Activated T-cell treated with anti-CD3 and anti-CD28 coated beads for 48 hours (primary cell): ENCODE results near the gene SH3RF3.

Experiments
- DNase-seq: peaks from one replicate; pipeline ENCODE4 v3.0.0-alpha.2; 2020; ENCODE audit warnings: low read depth

The SH3RF3 gene

GRCh38 chr2:109353806-109354745 lies 225.1 kb downstream of the SH3RF3 start:
- no peak for DNase-seq

DNA sequence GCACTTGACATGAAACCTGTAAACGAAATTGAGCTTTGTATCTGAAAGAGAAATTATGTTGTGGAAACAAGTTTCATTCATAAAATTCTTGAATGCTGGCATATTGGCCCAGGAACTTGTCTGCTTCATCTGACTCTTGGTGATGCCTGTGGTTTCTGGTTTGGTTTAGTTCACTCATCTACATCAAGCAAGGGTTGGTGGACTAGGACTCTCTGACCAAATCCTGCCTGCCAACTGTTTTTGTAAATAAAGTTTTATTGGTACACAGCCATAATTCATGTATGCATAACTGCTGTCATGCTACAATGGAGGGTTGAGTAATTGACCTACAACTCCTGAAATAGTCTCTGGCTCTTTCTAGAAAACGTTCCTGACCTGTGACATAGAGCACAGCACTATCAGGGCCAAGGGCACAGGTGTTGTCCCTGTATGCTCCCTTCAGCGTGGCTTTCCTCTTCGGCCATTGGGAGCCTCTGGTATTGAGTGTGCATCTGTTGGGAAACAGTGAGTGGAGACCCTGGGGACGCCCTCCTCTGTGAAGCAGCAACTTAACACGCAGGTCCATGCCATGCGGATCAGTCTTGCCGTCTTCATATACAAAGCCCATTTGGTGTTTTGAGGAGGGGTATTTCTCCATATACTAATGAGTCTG lies 226.3 kb downstream of the SH3RF3 start:
- no peak for DNase-seq

- DNase-seq, result no peak
These were observed 227.5 kb downstream of the SH3RF3 start for GRCh38 chr2:109356324-109357035.

- no peak for DNase-seq
These were observed 235.2 kb downstream of the SH3RF3 start for GRCh38 chr2:109364217-109364616.

DNA sequence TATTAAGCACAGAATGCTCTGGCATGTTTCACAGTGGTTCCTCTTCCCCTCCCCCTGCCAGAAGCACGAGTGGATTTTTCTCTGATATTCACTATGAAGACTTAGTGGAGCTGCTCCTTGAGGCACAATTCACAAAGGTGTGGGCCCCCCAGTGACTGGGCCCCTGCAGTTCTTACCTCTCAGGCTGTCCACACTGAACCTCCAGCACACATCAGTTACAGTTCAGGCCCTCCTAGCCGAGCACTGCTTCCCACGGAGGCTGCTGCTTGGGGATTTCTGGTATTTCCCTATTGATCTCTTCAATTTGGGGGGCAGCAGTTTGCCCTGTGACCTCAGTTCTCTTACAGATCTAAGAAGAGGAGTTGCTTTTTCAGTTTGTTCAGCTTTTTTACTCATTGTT lies 236.1 kb downstream of the SH3RF3 start:
- no peak for DNase-seq

DNA sequence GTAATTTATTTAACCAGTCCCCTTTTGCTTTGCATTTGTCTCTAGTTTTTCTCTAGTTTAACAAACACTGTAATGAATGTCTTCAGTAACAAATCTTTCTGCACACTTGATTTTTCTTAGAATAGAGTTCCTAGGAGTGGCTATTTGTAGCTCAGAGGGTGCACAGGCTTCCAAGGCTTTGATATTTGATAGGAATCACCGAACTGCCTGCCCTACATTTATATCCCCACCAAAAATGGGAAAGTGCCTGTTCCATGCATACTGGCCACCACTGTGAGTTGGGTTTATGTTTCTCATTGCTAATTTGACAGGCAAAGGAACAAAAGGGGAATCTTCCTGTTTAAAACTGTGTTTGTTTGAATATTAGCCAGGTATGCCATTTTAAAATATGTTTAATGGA lies 238.7 kb downstream of the SH3RF3 start:
- no peak for DNase-seq

- DNase-seq, result no peak
These were observed 239.8 kb downstream of the SH3RF3 start for GRCh38 chr2:109368798-109369197.

DNA sequence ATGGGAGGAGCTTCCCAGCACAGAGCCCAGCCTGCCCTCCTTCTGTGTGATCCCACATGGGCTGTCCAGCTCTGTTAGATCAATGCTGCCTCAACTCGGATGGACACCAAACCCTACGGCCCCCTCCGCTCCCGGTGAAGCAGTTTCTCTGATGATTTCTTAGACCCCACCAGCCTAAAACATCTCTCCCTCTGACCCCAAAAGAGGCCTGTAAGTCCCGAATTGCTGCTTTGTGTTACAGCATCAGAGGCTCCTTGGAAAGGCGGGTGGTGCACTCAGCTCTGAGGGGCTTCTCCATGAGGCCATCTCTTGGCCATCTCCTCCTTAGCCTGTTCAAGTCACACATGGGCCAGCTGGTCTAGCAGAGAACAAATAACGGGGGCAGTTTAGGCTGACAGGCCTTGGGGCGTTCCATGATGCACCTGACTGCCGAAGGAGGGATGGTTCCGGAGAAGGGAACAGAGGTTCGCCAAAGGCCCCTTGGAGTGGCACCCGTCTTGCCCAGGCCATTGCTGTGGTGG lies 240.7 kb downstream of the SH3RF3 start:
- DNase-seq, result no peak

- DNase-seq, result no peak
These were observed 241.5 kb downstream of the SH3RF3 start for GRCh38 chr2:109370399-109371035.

GRCh38 chr2:109371481-109372170 lies 242.6 kb downstream of the SH3RF3 start:
- no peak for DNase-seq

DNA sequence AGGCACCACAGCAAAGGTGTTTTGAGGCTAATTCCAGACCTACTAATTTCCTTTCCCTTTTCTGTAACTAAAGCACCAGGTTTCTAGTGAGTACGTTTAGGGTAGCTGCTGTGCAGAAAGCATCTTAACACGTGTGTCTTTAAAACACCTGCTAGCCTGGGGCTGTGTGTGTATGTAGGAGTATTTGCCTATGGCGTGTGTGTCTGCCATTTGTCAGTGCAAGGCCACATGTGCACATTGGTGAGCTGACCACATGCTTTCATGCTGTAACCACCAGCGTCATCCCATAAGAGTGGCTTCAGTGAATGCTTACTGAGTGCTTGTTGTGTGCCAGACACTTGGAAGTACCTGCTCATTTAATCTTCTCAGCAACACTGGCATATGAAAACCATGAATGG lies 243.2 kb downstream of the SH3RF3 start:
- DNase-seq, result no peak

DNA sequence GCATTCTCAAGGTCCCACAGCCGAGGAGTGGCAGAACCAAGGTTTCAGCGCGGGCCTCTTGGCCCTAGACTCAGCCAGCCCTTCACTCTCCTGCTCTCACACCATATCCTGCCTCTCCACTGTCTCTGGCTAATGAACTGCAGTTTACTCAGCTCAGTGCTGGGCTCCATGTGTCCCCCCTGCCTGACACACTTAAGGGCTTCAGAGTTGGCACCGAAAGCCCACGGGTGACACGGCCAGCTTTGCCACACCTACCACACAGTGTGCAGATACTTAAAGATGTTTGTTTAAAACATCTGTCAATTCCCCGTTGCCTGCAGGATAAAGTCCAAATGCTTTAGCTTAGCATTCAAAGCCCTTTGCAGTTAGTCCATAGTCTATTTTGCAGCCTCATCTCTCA lies 243.6 kb downstream of the SH3RF3 start:
- DNase-seq, result no peak

- no peak for DNase-seq
These were observed 245.0 kb downstream of the SH3RF3 start for GRCh38 chr2:109373791-109374547.

DNA sequence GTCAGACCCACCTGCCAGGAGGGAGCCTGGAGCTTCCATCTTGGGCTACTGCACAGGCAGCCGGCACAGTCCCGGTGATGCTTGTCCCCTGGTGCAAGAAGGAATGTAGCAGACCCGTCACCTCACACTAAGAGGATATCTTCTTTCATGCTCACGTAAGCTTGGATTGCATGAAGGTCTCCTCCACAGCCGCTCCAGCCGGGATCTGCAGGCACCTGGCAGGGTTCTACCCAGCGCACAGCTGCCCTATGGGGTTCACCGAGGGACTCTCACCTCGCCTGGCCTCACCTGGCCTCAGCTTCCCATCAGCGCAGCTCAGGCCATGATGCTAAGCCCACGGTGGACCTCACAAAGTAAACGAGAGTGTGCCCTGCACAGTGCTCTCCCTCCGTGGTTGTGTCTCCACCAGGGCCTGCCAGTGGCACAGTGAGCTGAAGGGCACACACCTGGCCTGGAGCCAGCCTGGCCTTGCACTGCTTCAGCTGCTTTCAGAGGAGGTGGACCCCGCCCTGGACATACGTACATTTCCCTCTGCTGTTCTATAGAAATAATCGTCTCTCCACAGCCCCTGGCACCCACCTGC lies 245.6 kb downstream of the SH3RF3 start:
- no peak for DNase-seq

DNA sequence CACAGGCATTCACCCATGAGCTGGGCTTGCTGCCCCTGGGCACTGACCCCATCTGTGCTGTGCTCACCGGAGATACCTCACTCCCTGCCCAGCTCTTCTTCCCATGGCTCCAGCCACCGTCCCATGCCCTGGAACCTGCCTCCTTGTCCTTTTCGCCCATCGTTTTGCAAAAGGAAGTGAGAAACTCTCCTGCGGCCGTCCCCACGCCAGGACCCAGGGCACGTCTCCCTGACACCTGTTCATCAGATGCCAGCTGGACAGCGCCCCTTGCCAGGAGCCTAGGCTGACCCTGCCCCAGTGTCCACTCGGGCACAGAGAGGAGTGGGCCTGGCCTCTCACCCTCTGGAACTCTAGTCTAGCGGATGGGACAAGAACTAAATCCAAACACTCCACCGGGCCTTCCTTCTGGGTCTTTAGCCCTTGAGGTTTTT lies 246.1 kb downstream of the SH3RF3 start:
- no peak for DNase-seq

DNA sequence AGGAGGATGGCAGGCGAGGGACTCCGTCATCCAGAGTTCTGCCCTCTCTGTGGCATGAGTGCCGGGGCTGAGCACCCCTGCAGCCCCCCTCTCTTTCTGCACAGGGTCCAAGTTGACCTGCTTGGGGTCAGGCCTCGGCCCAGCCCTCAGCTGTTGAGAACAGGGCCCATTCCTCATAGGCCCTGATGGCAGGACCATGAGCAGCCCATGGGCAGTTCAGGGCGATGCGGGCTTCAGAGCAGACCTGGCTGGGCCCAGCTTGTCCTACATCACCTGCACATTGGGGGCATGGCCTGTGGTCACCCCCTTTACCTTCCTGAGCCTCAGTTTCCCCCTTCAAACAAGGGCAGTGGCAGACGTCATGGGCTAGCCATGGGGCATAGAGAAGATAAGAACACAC lies 246.7 kb downstream of the SH3RF3 start:
- DNase-seq, result no peak

- DNase-seq, result no peak
These were observed 247.1 kb downstream of the SH3RF3 start for GRCh38 chr2:109376115-109376514.

GRCh38 chr2:109376796-109377495 lies 247.9 kb downstream of the SH3RF3 start:
- no peak for DNase-seq

DNA sequence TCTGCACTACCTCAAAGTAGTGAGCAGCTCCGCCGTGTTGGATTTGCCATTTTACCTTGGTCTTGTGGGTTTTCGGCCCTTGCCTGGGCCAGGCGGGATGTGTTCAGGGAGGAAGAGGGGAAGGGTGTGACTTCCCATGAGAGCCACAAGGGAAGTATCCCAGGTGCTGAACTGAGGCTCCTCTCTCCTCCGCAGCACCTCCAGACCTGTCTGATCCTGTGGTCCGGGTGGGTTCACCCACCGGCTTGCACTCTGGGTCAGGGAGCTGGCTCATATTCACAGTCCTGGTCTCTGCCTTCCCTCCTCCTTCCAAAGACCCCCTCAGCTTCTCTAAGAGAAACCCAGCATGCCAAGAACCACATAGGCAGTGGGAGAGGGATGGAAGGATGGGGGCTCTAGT lies 249.0 kb downstream of the SH3RF3 start:
- DNase-seq, result no peak

DNA sequence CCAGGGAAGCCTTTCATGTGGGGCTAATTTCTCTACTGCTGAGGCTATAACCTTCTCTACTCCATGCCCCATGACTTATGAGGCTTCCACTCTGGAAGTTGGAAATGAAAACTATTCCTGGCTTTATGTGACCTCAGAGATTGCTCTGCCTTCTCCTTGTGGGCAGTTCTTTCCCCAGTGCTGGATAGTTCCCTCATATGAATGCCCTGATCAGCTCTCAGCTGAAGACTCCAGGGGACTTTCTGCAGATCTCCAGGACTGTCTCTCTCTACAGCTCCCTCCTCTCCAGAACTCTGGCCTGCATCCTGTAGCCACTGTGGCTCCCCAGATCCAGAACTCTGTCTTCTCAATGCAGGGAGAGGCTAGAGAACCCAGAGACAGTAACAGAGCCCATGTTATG lies 249.7 kb downstream of the SH3RF3 start:
- DNase-seq, result no peak
